H9 (cell line): Measurements from ENCODE around the gene QSOX1. TPM values are rescaled to one million over a fixed set of nuclear protein-coding genes. Genes with fewer than 3 reads are reported as not detected.

Experiments used
- DNase-seq: peaks from one replicate; pipeline ENCODE4 v3.0.0-alpha.2; 2017
- H2AFZ ChIP-seq: one replicate; pipeline ENCODE4 v1.6.1; 2013; ENCODE audit warnings: mild to moderate bottlenecking, low read length, control low read depth, moderate library complexity
- H2AK5ac ChIP-seq: 2 replicates; pipeline ENCODE4 v1.6.1; 2013; ENCODE audit warnings: low read length, control low read depth, mixed read lengths; ENCODE audit not compliant: insufficient read length
- H2BK120ac ChIP-seq: one replicate; pipeline ENCODE4 v1.6.1; 2013; ENCODE audit warnings: low read depth, mild to moderate bottlenecking, low read length, control low read depth, inconsistent platforms; ENCODE audit not compliant: poor library complexity, severe bottlenecking
- H2BK12ac ChIP-seq: 2 replicates; pipeline ENCODE4 v1.6.1; 2013; ENCODE audit warnings: low read length, control low read depth, mixed read lengths, low read depth; ENCODE audit not compliant: insufficient read length
- H2BK15ac ChIP-seq: 2 replicates; pipeline ENCODE4 v1.6.1; 2013; ENCODE audit warnings: low read depth, low read length, control low read depth
- H2BK20ac ChIP-seq: one replicate; pipeline ENCODE4 v1.6.1; 2013; ENCODE audit warnings: low read depth, mild to moderate bottlenecking, low read length, control low read depth, inconsistent platforms; ENCODE audit not compliant: poor library complexity, severe bottlenecking
- H2BK5ac ChIP-seq: 2 replicates; pipeline ENCODE4 v1.6.1; 2013; ENCODE audit warnings: low read length, control low read depth, mixed read lengths; ENCODE audit not compliant: insufficient read length
- H3K14ac ChIP-seq: 2 replicates; pipeline ENCODE4 v1.6.1; 2013; ENCODE audit warnings: low read length, control low read depth; ENCODE audit not compliant: insufficient read depth
- H3K18ac ChIP-seq: 2 replicates; pipeline ENCODE4 v1.6.1; 2013; ENCODE audit warnings: low read depth, mild to moderate bottlenecking, mixed read lengths, low read length, control low read depth; ENCODE audit not compliant: insufficient read length
- H3K23ac ChIP-seq: 2 replicates; pipeline ENCODE4 v1.6.1; 2013; ENCODE audit warnings: low read length, control low read depth, mixed read lengths, low read depth; ENCODE audit not compliant: insufficient read length
- H3K23me2 ChIP-seq: 2 replicates; pipeline ENCODE4 v1.6.1; 2013; ENCODE audit warnings: low read depth, mild to moderate bottlenecking, mixed read lengths, low read length, control low read depth; ENCODE audit not compliant: insufficient read length, poor library complexity, severe bottlenecking
- H3K27ac ChIP-seq: 2 replicates; pipeline ENCODE4 v1.5.1; 2013; ENCODE audit warnings: low read length, control low read depth, mixed read lengths, low read depth; ENCODE audit not compliant: insufficient read length
- H3K27me3 ChIP-seq: 2 replicates; pipeline ENCODE4 v1.6.1; 2013; ENCODE audit warnings: low read length, control low read depth, inconsistent platforms; ENCODE audit not compliant: insufficient read depth
- H3K4ac ChIP-seq: 2 replicates; pipeline ENCODE4 v1.6.1; 2013; ENCODE audit warnings: low read depth, mild to moderate bottlenecking, control low read depth, inconsistent platforms, low read length, moderate library complexity
- H3K4me1 ChIP-seq: 2 replicates; pipeline ENCODE4 v1.6.1; 2013; ENCODE audit warnings: low read length, control low read depth, inconsistent platforms; ENCODE audit not compliant: insufficient read depth
- H3K4me2 ChIP-seq: 2 replicates; pipeline ENCODE4 v1.6.1; 2013; ENCODE audit warnings: low read length, control low read depth, mixed read lengths; ENCODE audit not compliant: insufficient read length, insufficient read depth
- H3K56ac ChIP-seq: 2 replicates; pipeline ENCODE4 v1.6.1; 2013; ENCODE audit warnings: low read depth, mild to moderate bottlenecking, mixed read lengths, low read length, control low read depth; ENCODE audit not compliant: insufficient read length
- H3K79me1 ChIP-seq: 2 replicates; pipeline ENCODE4 v1.6.1; 2013; ENCODE audit warnings: low read depth, mild to moderate bottlenecking, moderate library complexity, low read length, control low read depth, inconsistent platforms; ENCODE audit not compliant: insufficient read depth, poor library complexity, severe bottlenecking
- H3K79me2 ChIP-seq: 2 replicates; pipeline ENCODE4 v1.6.1; 2013; ENCODE audit warnings: low read length, control low read depth, inconsistent platforms; ENCODE audit not compliant: insufficient read depth
- H3K9ac ChIP-seq: 2 replicates; pipeline ENCODE4 v1.6.1; 2013; ENCODE audit warnings: low read length, control low read depth, mixed read lengths; ENCODE audit not compliant: insufficient read length; ENCODE audit errors: extremely low read depth
- H3K9me3 ChIP-seq: one replicate; pipeline ENCODE4 v1.6.1; 2013; ENCODE audit warnings: low read depth, low read length, inconsistent platforms; ENCODE audit not compliant: control insufficient read depth
- H3T11ph ChIP-seq: one replicate; pipeline ENCODE4 v1.6.1; 2013; ENCODE audit warnings: mild to moderate bottlenecking, low read length, control low read depth, inconsistent platforms
- H4K20me1 ChIP-seq: one replicate; pipeline ENCODE4 v1.6.1; 2013; ENCODE audit not compliant: control insufficient read depth, insufficient read length, insufficient read depth
- H4K5ac ChIP-seq: 2 replicates; pipeline ENCODE4 v1.6.1; 2013; ENCODE audit warnings: low read depth, mild to moderate bottlenecking, mixed read lengths, low read length, control low read depth; ENCODE audit not compliant: insufficient read length
- H4K8ac ChIP-seq: replicated peaks from 2 replicates; pipeline ENCODE4 v1.6.1; 2013; ENCODE audit warnings: low read length, control low read depth, mixed read lengths, low read depth; ENCODE audit not compliant: insufficient read length
- H4K91ac ChIP-seq: 2 replicates; pipeline ENCODE4 v1.6.1; 2013; ENCODE audit warnings: low read depth, mild to moderate bottlenecking, moderate library complexity, mixed read lengths, low read length, control low read depth; ENCODE audit not compliant: insufficient read length
- H3K27ac Mint-ChIP-seq, 3 experiments: 2 replicates in 2 of 3; 3 replicates in 1 of 3; pipeline ENCODE4 v1.8.0; 2020 to 2021; ENCODE audit warnings: mixed read lengths in 3 of 3, mild to moderate bottlenecking in 1 of 3, moderate library complexity in 1 of 3
- H3K27me3 Mint-ChIP-seq: 2 replicates; pipeline ENCODE4 v1.8.0; 2021; ENCODE audit warnings: low read depth, mild to moderate bottlenecking, moderate library complexity, mixed read lengths
- H3K36me3 Mint-ChIP-seq, 3 experiments: 2 replicates in 2 of 3; 3 replicates in 1 of 3; pipeline ENCODE4 v1.8.0; 2020 to 2021; ENCODE audit warnings: low read depth in 3 of 3, mixed read lengths in 3 of 3; ENCODE audit not compliant: insufficient read depth in 1 of 3
- H3K4me1 Mint-ChIP-seq, 2 experiments: 2 replicates each; pipeline ENCODE4 v1.8.0; 2020; ENCODE audit warnings: mixed read lengths in 2 of 2
- H3K4me3 Mint-ChIP-seq, 2 experiments: 2 replicates in 1 of 2; 3 replicates in 1 of 2; pipeline ENCODE4 v1.8.0; 2020 to 2021; ENCODE audit warnings: mild to moderate bottlenecking in 2 of 2, mixed read lengths in 2 of 2, moderate library complexity in 1 of 2
- H3K9me3 Mint-ChIP-seq, 2 experiments: 2 replicates in 1 of 2; 3 replicates in 1 of 2; pipeline ENCODE4 v1.8.0; 2020; ENCODE audit warnings: mild to moderate bottlenecking in 2 of 2, mixed read lengths in 2 of 2, moderate library complexity in 1 of 2
- CTCF ChIP-seq: fragments of 200-600 bp; sonication (generic); conservative IDR thresholded peaks from 3 replicates; pipeline ENCODE4 v1.8.0; 2021; ENCODE audit warnings: antibody characterized with exemption, mild to moderate bottlenecking
- WGBS: extraction: QIAGEN DNeasy Blood & Tissue Kit; methylation state at CpG from one replicate; pipeline ENCODE4 v1.1.7; 2013; ENCODE audit warnings: missing lambda C conversion rate, low lambda C conversion rate, mixed read lengths; ENCODE audit not compliant: insufficient read length; ENCODE audit errors: extremely low coverage; 5-methylcytosine and 5-hydroxymethylcytosine counted together
- total RNA-seq: library from RNA; stranded (reverse); gene quantifications from 2 replicates; pipeline ENCODE4 v1.2.1, GENCODE V29; 2021

QSOX1 gene
- total RNA-seq, 1 experiment from 2014 or later: 79.2 TPM

- no peak overlapping the region for H3K4me2 ChIP-seq
- H4K5ac ChIP-seq: no peak overlapping the region
- H2AFZ ChIP-seq: no peak overlapping the region
- no peaks in the 10 kb centered on the region for H3K27me3 ChIP-seq
- no peak overlapping the region for H3K27ac ChIP-seq
- peak; percentile 68 for DNase-seq
- H3K79me2 ChIP-seq: no peaks in the 10 kb centered on the region
- H3K4me1 Mint-ChIP-seq: peaks cover 0 to 6% of the 10 kb centered on the region in 2 experiments; a peak in 2 of 4 replicates
- H3K4ac ChIP-seq: no peak overlapping the region
- H3K27ac Mint-ChIP-seq: no peak overlapping the region; a peak in 1 of 7 replicates
- H3K36me3 Mint-ChIP-seq: peaks cover 3 to 10% (median 5%) of the 10 kb centered on the region in 3 experiments; a peak in 4 of 7 replicates
- H2BK20ac ChIP-seq: no peak overlapping the region
- H2BK12ac ChIP-seq: no peak overlapping the region
- H3K27me3 Mint-ChIP-seq: no peaks in the 10 kb centered on the region
- H3K23ac ChIP-seq: no peak overlapping the region
- no peaks in the 10 kb centered on the region for H3K4me1 ChIP-seq
- no peak overlapping the region for H3K18ac ChIP-seq
- no peaks in the 10 kb centered on the region for H3K79me1 ChIP-seq
- no peaks in the 10 kb centered on the region for H3K9me3 Mint-ChIP-seq
- H3K9me3 ChIP-seq: no peaks in the 10 kb centered on the region
- H4K91ac ChIP-seq: no peak overlapping the region
- WGBS: no CpG with 5 or more reads among the region's 12 CpGs
- H3K56ac ChIP-seq: no peak overlapping the region
- no peak overlapping the region for H3T11ph ChIP-seq
- no peak overlapping the region for H2BK120ac ChIP-seq
- no peak overlapping the region for H2AK5ac ChIP-seq
- no peak overlapping the region for H3K9ac ChIP-seq
- H4K20me1 ChIP-seq: no peaks in the 10 kb centered on the region
- no peak overlapping the region for H4K8ac ChIP-seq
- no peaks in the 10 kb centered on the region for H3K23me2 ChIP-seq
- no peak overlapping the region for H3K14ac ChIP-seq
- peak; percentile 94 for TF ChIP-seq CTCF
- H2BK5ac ChIP-seq: no peak overlapping the region
- no peak overlapping the region for H3K4me3 Mint-ChIP-seq
- H2BK15ac ChIP-seq: no peak overlapping the region
Measured at GRCh38 chr1:180178511-180179161, 24.0 kb downstream of the QSOX1 start.
